Measurements from ENCODE around the gene GRXCR2.
"Not testable (repeated sequence)": the region's sequence is repeated elsewhere in the genome, so short reads cannot be mapped to it uniquely, and the experiment has no call there.

The GRXCR2 gene

DNA sequence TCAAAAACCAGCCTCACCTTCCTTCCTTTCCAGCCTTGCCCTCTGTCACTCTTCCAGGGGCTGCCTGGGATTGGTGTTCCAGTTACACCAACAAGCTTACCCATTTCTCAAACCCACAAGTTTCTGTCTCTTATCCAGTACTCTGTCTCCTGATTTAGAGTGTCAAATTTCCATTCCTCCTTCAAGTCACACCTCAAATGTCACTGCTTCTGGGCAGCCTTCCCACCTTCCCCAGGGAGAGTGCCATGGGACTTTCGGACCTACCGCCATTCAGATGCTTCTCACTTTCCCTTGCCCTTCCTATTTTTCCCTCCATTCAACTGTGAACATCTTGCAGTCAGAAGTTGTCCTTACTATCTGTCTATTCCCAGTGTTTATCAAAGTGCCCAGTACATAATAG, 2.0 kb upstream of the GRXCR2 start:
- DNase-seq: no peak

- DNase-seq: no peak
Observed at GRCh38 chr5:145872486-145872885, 328 bp downstream of the GRXCR2 start.

DNA sequence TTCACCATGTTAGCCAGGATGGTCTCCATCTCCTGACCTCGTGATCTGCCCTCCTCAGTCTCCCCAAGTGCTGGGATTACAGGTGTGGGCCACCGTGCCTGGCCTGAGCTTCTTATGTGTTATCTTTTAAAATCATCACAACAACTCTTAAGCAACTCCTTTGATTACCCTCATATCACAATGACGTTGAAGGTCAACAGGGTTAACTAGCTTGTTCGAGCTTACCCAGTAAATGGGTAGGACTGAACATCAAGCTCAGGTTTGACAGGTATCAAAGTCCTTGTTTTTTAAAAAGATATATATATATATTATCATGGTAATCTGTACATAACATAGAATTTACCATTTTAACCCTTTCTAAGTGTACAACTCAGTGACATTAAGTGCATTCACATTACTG, 3.1 kb downstream of the GRXCR2 start:
- no peak for DNase-seq

DNA sequence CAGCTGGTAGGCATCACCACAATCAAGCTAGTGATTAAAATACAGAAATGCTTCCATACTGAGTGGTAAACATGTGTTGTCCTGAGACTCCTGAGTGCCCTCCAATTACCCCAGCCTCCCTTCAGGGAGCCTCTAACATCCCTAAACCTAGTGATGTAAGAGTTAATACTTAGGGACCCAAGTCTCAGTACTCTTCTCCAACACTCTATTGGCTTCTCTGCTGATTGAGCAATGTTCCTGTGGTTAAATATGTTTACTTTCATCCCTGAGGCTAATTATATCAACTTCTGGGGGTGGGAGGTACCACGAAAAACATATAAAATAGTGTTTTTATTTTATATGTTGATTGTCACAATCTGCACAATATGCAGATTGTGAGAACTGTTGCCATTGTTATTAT, 5.0 kb downstream of the GRXCR2 start:
- no peak for DNase-seq

DNA sequence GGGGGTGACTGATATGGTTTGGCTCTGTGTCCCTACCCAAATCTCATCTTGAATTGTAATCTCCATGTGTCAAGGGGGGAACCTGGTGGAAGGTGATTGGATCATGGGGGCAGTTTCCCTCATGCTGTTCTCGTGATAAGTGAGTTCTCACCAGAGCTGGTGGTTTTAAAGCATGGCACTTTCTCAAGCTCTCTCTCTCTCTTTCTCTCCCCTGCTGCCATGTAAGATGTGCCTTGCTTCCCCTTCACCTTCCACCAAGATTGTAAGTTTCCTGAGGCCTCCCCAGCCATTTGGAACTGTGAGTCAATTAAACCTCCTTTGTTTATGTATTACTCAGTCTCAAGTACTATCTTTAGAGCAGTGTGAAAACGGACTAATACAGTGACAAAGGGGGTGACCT, 8.4 kb downstream of the GRXCR2 start:
- not testable (repeated sequence) for DNase-seq

GRCh38 chr5:145863003-145863402, 9.8 kb downstream of the GRXCR2 start:
- no peak for DNase-seq

- DNase-seq: no peak
Observed at GRCh38 chr5:145859897-145860296, 12.9 kb downstream of the GRXCR2 start.

- no peak for DNase-seq
Observed at GRCh38 chr5:145859453-145859852, 13.4 kb downstream of the GRXCR2 start.

DNA sequence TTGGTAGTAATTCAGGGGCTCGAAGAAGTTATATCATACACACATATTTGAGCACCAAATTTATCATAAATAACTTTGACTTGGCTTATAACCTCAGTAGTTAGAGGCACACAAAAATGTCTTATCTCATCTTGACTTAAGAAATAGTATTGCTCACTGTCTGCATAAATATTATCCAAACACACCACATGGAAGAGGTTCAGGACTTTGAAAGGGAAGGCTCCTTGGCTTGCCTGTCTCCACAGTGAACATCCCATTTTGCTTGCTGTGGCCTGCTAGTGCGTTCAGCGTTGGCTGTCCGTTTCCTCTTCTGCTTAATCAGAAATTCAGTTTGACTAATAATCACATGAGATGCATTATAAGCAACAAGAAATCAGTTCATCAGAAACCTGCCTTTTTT, 13.9 kb downstream of the GRXCR2 start:
- peak; percentile 6 to 62 for DNase-seq

- DNase-seq: peak; percentile 14 to 74
Observed at GRCh38 chr5:145856285-145856818, 16.5 kb downstream of the GRXCR2 start.

DNA sequence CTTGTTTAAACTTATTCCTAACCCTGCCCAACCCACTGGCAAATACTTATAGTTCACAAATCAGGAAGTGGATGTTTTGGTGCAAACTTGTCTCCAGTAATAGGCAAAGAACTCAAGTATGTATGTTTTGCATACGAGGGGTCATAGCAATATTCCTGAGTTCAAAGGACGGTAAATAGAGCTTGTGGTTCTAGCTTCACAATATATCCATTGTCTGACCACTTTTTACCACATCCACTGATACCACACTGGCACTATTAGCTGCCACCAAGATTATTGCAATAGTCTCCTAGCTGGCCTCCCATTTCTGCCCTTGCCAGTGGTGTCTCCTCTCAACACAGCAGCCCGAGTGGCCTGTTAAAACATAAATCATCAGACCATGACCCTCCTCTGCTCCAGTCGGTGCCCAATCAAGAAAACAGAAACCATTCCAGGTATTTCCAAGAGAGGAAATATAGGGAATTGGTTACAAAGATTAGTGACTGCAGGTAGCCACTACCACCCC, 17.0 kb downstream of the GRXCR2 start:
- DNase-seq: no peak

DNA sequence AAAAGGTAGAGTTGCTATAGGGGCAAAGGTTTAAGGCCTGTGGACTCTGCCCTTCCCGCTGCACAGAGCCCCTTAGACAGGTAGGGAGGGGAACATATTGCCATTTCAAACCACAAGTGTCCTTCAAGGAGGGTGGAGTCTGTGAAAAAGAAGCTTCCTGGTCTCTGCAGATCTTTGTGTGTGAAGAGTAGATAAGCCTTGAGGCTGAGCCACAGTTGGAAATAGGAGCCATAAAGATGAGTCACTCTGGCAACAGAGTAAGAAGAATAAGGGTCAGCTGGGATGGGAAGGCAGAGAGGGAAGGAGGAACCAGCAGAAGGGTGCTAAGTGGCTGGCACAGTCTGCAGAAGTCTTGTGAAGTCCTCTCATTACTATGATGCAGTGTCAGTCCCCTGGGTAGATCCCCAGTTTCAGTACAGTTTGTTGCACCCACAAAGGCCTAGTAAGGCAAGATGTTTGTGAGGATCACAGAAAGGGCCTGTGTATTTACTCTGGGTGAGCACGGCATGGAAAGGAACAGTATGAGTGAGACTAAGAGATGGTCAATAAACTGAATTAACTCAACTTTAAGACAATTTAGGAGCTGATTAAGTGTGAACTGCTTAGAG, 18.1 kb downstream of the GRXCR2 start:
- DNase-seq: peak; percentile 39 to 69

- no peak for DNase-seq
Observed at GRCh38 chr5:145853781-145854376, 18.9 kb downstream of the GRXCR2 start.

DNA sequence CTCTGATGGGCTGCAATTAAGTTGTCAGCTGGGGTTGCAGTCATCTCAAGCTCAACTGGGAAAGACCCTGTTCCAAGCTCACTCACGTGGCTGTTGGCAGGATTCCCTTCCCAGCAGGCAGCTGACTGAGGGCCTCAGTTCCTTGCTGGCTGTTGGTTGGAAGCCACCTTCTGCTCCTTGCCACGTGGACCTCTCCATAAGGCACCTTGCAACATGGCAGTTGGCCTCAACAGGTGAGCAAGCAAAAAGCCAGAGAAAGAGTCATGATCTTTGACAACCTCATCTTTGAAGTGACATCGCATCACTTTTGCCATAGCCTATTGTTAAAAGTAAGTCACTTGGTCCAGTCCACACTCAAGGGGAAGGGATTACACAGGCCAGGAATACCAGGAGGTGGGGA, 19.8 kb downstream of the GRXCR2 start:
- no peak for DNase-seq

DNA sequence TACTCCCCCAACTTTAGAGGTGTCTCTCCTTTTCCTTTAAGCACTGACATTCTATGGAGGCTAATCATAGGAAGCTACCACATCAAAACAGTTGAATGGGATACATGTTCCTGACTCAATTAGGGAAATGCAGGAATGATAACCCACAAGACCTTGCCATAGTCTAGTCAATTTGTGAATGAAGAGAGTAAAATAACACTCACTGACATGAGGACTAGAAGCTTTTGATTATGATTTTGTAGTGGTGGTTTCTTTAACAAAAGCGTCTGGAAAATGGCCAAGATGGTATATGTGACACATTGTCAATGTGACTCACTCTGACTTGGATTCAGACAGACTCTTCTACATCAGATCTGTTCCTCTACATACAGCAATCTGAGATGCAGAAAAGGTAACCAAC, 24.0 kb downstream of the GRXCR2 start:
- DNase-seq: no peak

- DNase-seq: no peak
Observed at GRCh38 chr5:145847499-145848497, 25.0 kb downstream of the GRXCR2 start.

- no peak for DNase-seq
Observed at GRCh38 chr5:145846081-145846480, 26.7 kb downstream of the GRXCR2 start.

- DNase-seq: no peak
Observed at GRCh38 chr5:145841299-145841698, 31.5 kb downstream of the GRXCR2 start.

GRCh38 chr5:145840458-145841132, 32.2 kb downstream of the GRXCR2 start:
- no peak for DNase-seq

GRCh38 chr5:145838276-145838675, 34.5 kb downstream of the GRXCR2 start:
- DNase-seq: no peak

DNA sequence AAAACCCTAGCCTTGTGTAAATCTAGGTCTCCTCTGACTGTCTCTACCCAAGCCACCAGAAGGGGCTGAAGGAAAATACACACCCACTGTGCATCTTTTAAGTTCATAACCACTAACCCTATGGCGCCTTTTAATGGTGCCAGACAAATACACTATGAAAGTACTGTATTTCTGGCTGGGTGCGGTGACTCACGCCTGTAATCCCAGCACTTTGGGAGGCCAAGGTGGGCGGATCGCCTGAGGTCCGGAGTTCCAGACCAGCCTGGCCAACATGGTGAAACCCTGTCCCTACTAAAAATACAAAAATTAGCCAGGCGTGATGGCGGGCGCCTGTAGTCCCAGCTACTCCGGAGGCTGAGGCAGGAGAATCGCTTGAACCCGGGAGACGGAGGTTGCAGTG, 36.6 kb downstream of the GRXCR2 start:
- not testable (repeated sequence) for DNase-seq

DNA sequence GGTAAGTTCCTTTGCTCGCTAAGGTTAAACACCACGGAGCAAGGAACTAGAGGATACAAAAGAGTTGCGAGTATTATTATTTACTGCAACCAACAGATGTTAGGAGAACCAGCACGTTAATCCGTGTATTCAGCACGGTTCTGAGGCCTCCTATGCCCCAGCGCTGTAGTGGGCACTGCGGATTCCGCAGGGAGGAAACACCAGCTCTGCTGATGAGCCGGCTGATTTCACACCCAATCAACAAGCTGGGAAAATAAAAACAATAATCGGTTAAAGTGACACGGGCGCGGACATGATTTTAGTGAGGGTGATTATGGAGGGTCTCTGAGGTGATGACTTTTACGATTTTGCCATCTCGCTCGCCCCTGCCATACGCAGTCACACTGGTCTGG, 37.0 kb downstream of the GRXCR2 start:
- no peak for DNase-seq
